ENCODE data around the gene CDKN2C. TPM values are rescaled to one million over a fixed set of nuclear protein-coding genes. Genes with fewer than 3 reads are reported as not detected.

The CDKN2C gene
- polyA plus RNA-seq, 1 of the 3 experiments (the other 2 are of a cell fraction), result 27.0 TPM

DNA sequence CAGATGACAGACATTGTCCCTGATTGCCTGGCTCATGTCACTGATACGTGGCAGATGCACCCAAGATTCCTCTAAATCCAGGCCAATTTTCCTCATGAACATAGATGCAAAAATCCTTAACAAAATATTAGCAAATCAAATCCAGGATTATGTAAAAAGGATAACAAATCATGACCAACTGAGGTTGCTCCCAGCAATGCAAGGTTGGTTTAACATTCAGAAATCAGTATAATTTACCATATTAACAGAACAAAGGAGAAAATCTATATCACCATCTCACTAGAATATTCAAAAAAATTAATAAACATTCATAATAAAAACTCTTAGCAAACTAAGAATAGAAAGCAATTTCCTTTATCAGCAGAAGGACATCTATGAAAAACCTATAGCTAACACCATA, 49.6 kb upstream of the CDKN2C start:
- Histone ChIP-seq H3K27ac (ENCODE audit: low read depth in 2 of 2, low read length in 1 of 2) (no peak overlapping the region), H3K9me3 (no peaks in the 10 kb centered on the region; the same call in 1 of the 2 replicates), H3K9ac (no peak overlapping the region), H4K20me1 (ENCODE audit: insufficient read depth) (no peaks in the 10 kb centered on the region), H3K4me1 (ENCODE audit: control insufficient read depth in 1 of 2, insufficient read depth in 2 of 2, low read depth in 1 of 2, low read length in 1 of 2) (no peaks in the 10 kb centered on the region), H3K9me2 (no peaks in the 10 kb centered on the region), H3K4me3 (ENCODE audit: low read depth in 2 of 2, low read length in 1 of 2) (no peak overlapping the region), H3K4me2 (no peak overlapping the region), H3F3A (replicated peaks; ENCODE audit: insufficient read depth) (no peaks in the 10 kb centered on the region), H3K36me3 (replicated peaks in 1 of 2; ENCODE audit: control insufficient read depth in 1 of 2, insufficient read depth in 2 of 2, low read length in 1 of 2) (no peaks in the 10 kb centered on the region), H3K27me3 (ENCODE audit: insufficient read depth) (no peaks in the 10 kb centered on the region), H2AFZ (ENCODE audit: low read depth) (no peak overlapping the region), H3K79me2 (ENCODE audit: insufficient read depth) (peaks cover 86% of the 10 kb centered on the region)
- POLR2A ChIA-PET, result no interaction called here
- 85% methylated on average over 1 of the region's 1 CpG for WGBS (ENCODE audit: low lambda C conversion rate)
- TF ChIP-seq RFX5 (IDR thresholded peaks at IDR 0.05; ENCODE audit: low read length) (no peak), FOXM1 (IDR thresholded peaks at IDR 0.05; ENCODE audit: low read depth) (no peak), MEF2A (IDR thresholded peaks at IDR 0.05; ENCODE audit: borderline replicate concordance, low read depth) (no peak), TAF1 (IDR thresholded peaks at IDR 0.05; ENCODE audit: borderline replicate concordance, low read depth, low read length) (no peak), ZBTB33 (IDR thresholded peaks at IDR 0.05; ENCODE audit: borderline replicate concordance, low read depth) (no peak), POLR2AphosphoS5 (IDR thresholded peaks at IDR 0.05; ENCODE audit: low read depth, low read length) (no peak), MAX (IDR thresholded peaks at IDR 0.05; ENCODE audit: low read depth) (no peak), CHD2 (IDR thresholded peaks at IDR 0.05; ENCODE audit: low read length, partially characterized antibody) (no peak), TEAD4 (IDR thresholded peaks at IDR 0.05; ENCODE audit: borderline replicate concordance, insufficient read depth) (no peak), RAD21 (IDR thresholded peaks at IDR 0.05; ENCODE audit: low read length) (no peak), GABPA (IDR thresholded peaks at IDR 0.05; ENCODE audit: low read depth) (no peak)
- TF ChIP-seq, protein P1, sequence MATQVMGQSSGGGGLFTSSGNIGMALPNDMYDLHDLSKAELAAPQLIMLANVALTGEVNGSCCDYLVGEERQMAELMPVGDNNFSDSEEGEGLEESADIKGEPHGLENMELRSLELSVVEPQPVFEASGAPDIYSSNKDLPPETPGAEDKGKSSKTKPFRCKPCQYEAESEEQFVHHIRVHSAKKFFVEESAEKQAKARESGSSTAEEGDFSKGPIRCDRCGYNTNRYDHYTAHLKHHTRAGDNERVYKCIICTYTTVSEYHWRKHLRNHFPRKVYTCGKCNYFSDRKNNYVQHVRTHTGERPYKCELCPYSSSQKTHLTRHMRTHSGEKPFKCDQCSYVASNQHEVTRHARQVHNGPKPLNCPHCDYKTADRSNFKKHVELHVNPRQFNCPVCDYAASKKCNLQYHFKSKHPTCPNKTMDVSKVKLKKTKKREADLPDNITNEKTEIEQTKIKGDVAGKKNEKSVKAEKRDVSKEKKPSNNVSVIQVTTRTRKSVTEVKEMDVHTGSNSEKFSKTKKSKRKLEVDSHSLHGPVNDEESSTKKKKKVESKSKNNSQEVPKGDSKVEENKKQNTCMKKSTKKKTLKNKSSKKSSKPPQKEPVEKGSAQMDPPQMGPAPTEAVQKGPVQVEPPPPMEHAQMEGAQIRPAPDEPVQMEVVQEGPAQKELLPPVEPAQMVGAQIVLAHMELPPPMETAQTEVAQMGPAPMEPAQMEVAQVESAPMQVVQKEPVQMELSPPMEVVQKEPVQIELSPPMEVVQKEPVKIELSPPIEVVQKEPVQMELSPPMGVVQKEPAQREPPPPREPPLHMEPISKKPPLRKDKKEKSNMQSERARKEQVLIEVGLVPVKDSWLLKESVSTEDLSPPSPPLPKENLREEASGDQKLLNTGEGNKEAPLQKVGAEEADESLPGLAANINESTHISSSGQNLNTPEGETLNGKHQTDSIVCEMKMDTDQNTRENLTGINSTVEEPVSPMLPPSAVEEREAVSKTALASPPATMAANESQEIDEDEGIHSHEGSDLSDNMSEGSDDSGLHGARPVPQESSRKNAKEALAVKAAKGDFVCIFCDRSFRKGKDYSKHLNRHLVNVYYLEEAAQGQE (IDR thresholded peaks at IDR 0.05; ENCODE audit: low read depth, low read length), result no peak
- no peak for DNase-seq
- CTCF ChIA-PET, result interaction anchor here (3.0 kb wide), 1 partner anchor 9 kb away, joined by 9 read pairs; no protein-coding TSS in a partner anchor

GRCh38 chr1:50921029-50921428, 49.0 kb upstream of the CDKN2C start:
- Histone ChIP-seq H3K4me1 (ENCODE audit: control insufficient read depth in 1 of 2, insufficient read depth in 2 of 2, low read depth in 1 of 2, low read length in 1 of 2) (no peaks in the 10 kb centered on the region), H3K9ac (no peak overlapping the region), H4K20me1 (ENCODE audit: insufficient read depth) (no peaks in the 10 kb centered on the region), H3K4me2 (no peak overlapping the region), H3K79me2 (ENCODE audit: insufficient read depth) (peaks cover 87% of the 10 kb centered on the region), H3F3A (replicated peaks; ENCODE audit: insufficient read depth) (no peaks in the 10 kb centered on the region), H3K36me3 (replicated peaks in 1 of 2; ENCODE audit: control insufficient read depth in 1 of 2, insufficient read depth in 2 of 2, low read length in 1 of 2) (no peaks in the 10 kb centered on the region), H2AFZ (ENCODE audit: low read depth) (no peak overlapping the region), H3K4me3 (ENCODE audit: low read depth in 2 of 2, low read length in 1 of 2) (no peak overlapping the region), H3K27ac (ENCODE audit: low read depth in 2 of 2, low read length in 1 of 2) (no peak overlapping the region), H3K9me2 (no peaks in the 10 kb centered on the region), H3K27me3 (ENCODE audit: insufficient read depth) (no peaks in the 10 kb centered on the region), H3K9me3 (no peaks in the 10 kb centered on the region; the same call in 1 of the 2 replicates)
- POLR2A ChIA-PET, result no interaction called here
- no peak for DNase-seq
- TF ChIP-seq USF2 (IDR thresholded peaks at IDR 0.05; ENCODE audit: borderline replicate concordance, low read depth, low read length) (no peak), FOXM1 (IDR thresholded peaks at IDR 0.05; ENCODE audit: low read depth) (no peak), CHD2 (IDR thresholded peaks at IDR 0.05; ENCODE audit: low read length, partially characterized antibody) (no peak), POLR2AphosphoS5 (IDR thresholded peaks at IDR 0.05; ENCODE audit: low read depth, low read length) (no peak)
- TF ChIP-seq, protein P2, sequence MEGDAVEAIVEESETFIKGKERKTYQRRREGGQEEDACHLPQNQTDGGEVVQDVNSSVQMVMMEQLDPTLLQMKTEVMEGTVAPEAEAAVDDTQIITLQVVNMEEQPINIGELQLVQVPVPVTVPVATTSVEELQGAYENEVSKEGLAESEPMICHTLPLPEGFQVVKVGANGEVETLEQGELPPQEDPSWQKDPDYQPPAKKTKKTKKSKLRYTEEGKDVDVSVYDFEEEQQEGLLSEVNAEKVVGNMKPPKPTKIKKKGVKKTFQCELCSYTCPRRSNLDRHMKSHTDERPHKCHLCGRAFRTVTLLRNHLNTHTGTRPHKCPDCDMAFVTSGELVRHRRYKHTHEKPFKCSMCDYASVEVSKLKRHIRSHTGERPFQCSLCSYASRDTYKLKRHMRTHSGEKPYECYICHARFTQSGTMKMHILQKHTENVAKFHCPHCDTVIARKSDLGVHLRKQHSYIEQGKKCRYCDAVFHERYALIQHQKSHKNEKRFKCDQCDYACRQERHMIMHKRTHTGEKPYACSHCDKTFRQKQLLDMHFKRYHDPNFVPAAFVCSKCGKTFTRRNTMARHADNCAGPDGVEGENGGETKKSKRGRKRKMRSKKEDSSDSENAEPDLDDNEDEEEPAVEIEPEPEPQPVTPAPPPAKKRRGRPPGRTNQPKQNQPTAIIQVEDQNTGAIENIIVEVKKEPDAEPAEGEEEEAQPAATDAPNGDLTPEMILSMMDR (IDR thresholded peaks at IDR 0.05), result no peak
- CTCF ChIA-PET, result interaction anchor here (3.0 kb wide), 1 partner anchor 8 kb away, joined by 9 read pairs; no protein-coding TSS in a partner anchor
- WGBS (ENCODE audit: low lambda C conversion rate), result 79% methylated on average over 4 of the region's 4 CpGs

Measured in SK-N-SH (cell line).